GF-D8 (cell line): ENCODE data around the gene TLCD3A.
"Not testable (repeated sequence)": the region's sequence is repeated elsewhere in the genome, so short reads cannot be mapped to it uniquely, and the experiment has no call there.

Experiments
- DNase-seq: peaks from one replicate; lab custom pipeline; 2025; lab: John Stamatoyannopoulos, UW

TLCD3A gene

GRCh38 chr17:732067-732901 lies at the start of gene TLCD3A:
TSS of gene TLCD3A (plus strand) at chr17:732596. CDS start at chr17:732648, 52 bp downstream.
- no peak for DNase-seq

GRCh38 chr17:683040-683439 lies 49.4 kb upstream of the TLCD3A start:
- DNase-seq = no peak

- DNase-seq = no peak
Observed at GRCh38 chr17:683499-684254, 48.7 kb upstream of the TLCD3A start.

DNA sequence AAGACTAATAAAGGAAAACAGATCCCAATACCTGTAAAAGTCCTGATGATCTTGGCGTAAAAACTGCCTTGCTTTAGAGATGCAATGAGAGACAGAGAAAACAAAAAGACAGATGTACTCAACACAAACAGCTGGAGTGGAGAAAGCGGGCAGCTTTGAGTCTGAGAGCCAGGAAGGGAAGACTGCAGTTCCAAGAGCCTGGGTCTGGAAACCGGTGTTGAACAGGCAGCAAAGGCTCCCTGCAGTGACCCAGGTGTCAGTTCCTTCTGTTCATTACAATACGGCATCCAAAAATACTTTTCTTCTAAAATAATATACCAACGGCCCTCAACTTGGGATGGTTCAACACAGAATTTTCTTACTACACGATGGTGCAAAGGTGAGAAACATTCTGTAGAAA lies 47.4 kb upstream of the TLCD3A start:
- DNase-seq = no peak

GRCh38 chr17:688100-688989 lies 44.1 kb upstream of the TLCD3A start:
- DNase-seq = peak; percentile 6

- DNase-seq = no peak
Observed at GRCh38 chr17:689556-690275, 42.7 kb upstream of the TLCD3A start.

GRCh38 chr17:690361-690760 lies 42.0 kb upstream of the TLCD3A start:
- no peak for DNase-seq

DNA sequence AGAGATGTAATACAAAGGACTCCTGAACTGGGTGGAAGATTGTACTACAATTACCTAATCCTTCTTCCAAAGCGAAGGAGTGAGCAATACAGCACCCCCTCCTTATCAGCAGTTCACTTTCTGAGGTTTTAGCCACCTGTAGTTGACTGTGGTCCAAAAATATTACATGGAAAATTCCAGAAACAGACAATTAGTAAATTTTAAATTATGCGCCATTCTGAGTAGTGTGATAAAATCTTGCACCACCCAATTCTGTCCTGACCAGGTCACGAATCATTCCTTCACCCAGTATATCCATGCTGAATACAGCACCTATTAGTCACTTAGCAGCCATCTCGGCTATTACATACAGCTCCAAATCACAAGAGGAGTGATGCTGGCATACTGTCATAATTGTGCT lies 41.0 kb upstream of the TLCD3A start:
- no peak for DNase-seq

GRCh38 chr17:692116-692515 lies 40.3 kb upstream of the TLCD3A start:
- no peak for DNase-seq

- DNase-seq = no peak
Observed at GRCh38 chr17:693791-694638, 38.4 kb upstream of the TLCD3A start.

- DNase-seq = no peak
Observed at GRCh38 chr17:696369-696768, 36.0 kb upstream of the TLCD3A start.

DNA sequence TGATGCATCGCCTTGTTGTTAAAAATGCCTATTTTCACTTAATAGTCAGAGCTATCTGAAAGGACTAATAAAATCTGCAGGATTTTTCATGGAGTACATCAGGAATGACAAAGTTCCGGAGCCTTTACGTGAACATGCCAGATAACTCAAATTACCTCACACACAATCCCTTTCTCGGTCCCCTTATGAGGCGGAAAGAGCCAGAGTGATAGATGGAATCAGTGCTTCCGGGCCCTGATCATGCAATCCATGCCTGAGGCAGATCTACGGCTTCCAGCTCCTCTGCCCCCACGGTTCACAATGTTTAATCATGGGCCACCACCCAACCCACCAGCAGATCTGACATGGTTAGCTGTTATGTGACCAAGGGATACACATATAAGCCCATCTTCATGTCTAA lies 34.7 kb upstream of the TLCD3A start:
- no peak for DNase-seq

DNA sequence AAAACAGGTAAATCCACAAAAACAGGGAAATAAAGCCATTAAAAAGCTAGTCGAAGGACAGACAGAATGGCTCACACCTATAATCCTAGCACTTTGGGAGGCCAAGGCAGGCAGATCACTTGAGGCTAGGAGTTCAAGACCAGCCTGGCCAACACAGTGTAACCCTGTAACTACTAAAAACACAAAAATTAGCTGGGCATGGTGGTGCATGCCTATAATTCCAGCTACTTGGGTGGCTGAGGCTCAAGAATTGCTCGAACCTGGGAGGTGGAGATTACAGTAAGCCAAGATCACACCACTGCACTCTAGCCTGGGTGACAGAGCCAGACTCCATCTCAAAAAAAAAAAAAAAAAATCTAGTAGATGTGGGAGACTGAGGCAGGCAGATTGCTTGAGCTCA lies 34.3 kb upstream of the TLCD3A start:
- not testable (repeated sequence) for DNase-seq

GRCh38 chr17:699345-699744 lies 33.1 kb upstream of the TLCD3A start:
- no peak for DNase-seq

DNA sequence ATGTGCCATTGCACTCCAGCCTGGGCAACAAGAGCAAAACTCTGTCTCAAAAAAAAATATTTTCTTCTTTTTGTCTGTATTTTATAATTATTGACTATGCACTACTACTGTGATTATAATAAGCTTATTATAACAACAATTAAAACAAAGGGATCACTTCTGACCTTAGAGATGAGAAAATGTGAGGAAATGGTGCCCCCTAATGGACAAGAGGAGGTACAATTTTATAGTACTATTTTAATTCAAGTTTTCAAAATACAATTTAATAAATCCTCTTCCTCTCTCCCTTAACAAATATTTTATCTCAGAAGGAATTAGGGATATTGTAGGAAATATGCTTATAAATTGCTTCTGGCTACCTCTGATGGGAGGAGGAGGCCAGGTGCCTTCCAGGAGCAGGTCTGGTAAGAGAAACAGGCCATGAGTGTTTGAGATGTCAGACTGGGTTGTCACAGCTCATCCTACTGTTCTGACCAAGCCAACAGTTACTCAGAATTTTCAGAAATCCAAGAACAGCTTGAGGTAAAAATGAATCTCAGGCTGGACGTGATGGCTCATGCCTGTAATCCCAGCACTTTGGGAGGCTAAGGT lies 31.8 kb upstream of the TLCD3A start:
- DNase-seq = no peak

DNA sequence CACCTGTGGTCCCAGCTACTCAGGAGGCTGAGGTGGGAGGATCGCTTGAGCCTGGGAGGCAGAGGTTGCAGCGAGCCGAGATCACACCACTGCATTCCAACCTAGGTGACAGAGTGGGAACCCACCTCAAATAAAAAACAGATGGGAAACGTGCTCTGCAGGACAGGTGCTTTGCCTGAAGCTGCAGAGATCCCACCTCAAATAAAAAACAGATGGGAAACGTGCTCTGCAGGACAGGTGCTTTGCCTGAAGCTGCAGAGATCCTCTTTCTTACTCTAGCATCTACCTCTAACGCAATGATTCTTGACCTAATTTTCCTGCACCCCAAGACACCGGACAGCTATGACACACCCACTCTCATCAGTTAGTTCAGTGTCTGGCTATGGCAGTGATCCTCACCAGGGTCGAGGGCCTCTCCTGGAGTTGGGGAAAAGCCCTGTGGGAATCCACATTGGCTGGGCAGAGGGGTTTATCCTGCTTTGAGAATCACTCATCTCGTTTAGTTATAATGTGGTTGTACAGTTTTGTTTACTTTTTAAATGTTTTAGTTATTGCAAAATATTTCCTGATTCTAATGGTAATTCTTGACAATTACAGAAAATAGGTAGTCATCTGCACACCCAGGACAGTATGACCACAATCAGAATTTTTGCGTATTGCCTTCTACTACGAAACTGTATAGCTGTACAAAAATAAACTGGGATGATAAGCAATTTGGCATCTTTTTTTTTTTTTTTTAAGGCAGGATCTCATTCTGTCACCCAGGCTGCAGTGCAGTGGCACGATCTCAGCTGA lies 29.1 kb upstream of the TLCD3A start:
- DNase-seq = no peak

- DNase-seq = no peak
Observed at GRCh38 chr17:704111-704864, 28.1 kb upstream of the TLCD3A start.

- no peak for DNase-seq
Observed at GRCh38 chr17:705011-705410, 27.4 kb upstream of the TLCD3A start.

GRCh38 chr17:705863-706262 lies 26.5 kb upstream of the TLCD3A start:
- no peak for DNase-seq
